Neural crest cell (in vitro differentiated cells): Measurements from ENCODE around the gene ZNF471. TPM values are rescaled to one million over a fixed set of nuclear protein-coding genes. Genes with fewer than 3 reads are reported as not detected.

Source experiments
- DNase-seq: peaks from one replicate; pipeline ENCODE4 v3.0.0; 2021; ENCODE audit warnings: low read depth, mixed read lengths, low spot score
- H3K27ac Mint-ChIP-seq: one replicate; pipeline ENCODE4 v1.8.0; 2021; ENCODE audit warnings: mild to moderate bottlenecking, mixed read lengths; ENCODE audit not compliant: unreplicated experiment
- H3K27me3 Mint-ChIP-seq: 2 replicates; pipeline ENCODE4 v1.8.0; 2021; ENCODE audit warnings: low read depth, mild to moderate bottlenecking, mixed read lengths
- H3K36me3 Mint-ChIP-seq: 2 replicates; pipeline ENCODE4 v1.8.0; 2021; ENCODE audit warnings: low read depth, mild to moderate bottlenecking, mixed read lengths
- H3K4me1 Mint-ChIP-seq: 2 replicates; pipeline ENCODE4 v1.8.0; 2021; ENCODE audit warnings: mixed read lengths
- H3K4me3 Mint-ChIP-seq: one replicate; pipeline ENCODE4 v1.8.0; 2021; ENCODE audit warnings: mild to moderate bottlenecking, mixed read lengths
- H3K9me3 Mint-ChIP-seq: 2 replicates; pipeline ENCODE4 v1.8.0; 2021; ENCODE audit warnings: mixed read lengths
- total RNA-seq: library from RNA; stranded (reverse); gene quantifications from 2 replicates; pipeline ENCODE4 v1.2.1, GENCODE V29; 2021
- TF ChIP-seq, protein P1 (sequence below): fragments of 200-600 bp; sonication (generic); conservative IDR thresholded peaks from 2 replicates; pipeline ENCODE4 v1.5.0; 2021; ENCODE audit warnings: antibody characterized with exemption, mild to moderate bottlenecking

ZNF471 gene
- total RNA-seq, 1 donor from 2014 or later: not detected

DNA sequence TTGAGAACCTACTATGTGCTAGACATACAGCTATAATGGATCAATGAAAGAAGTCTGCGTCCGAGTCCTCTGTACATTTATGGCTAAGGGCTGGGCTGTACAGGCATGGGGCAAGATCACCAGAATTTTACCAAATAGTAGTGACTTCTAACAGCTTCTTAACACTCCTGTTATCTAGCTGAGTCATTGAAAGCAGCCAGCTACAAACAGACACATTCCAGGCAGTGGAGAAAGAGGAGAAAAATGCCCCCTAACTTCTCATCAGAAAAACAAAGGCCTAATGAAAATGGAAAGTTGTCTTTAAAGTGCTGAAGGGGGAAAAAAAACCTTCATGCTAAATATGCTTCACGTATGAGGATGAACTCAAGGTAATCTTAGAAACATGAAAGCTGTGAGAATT is 16.3 kb upstream of the ZNF471 start:
- Mint-ChIP-seq H3K4me3 (no peak overlapping the region), H3K27me3 (no peaks in the 10 kb centered on the region), H3K9me3 (peaks cover 42% of the 10 kb centered on the region), H3K4me1 (no peaks in the 10 kb centered on the region), H3K36me3 (peaks cover 4% of the 10 kb centered on the region), H3K27ac (no peak overlapping the region)
- DNase-seq: no peak
- TF ChIP-seq, protein P1, sequence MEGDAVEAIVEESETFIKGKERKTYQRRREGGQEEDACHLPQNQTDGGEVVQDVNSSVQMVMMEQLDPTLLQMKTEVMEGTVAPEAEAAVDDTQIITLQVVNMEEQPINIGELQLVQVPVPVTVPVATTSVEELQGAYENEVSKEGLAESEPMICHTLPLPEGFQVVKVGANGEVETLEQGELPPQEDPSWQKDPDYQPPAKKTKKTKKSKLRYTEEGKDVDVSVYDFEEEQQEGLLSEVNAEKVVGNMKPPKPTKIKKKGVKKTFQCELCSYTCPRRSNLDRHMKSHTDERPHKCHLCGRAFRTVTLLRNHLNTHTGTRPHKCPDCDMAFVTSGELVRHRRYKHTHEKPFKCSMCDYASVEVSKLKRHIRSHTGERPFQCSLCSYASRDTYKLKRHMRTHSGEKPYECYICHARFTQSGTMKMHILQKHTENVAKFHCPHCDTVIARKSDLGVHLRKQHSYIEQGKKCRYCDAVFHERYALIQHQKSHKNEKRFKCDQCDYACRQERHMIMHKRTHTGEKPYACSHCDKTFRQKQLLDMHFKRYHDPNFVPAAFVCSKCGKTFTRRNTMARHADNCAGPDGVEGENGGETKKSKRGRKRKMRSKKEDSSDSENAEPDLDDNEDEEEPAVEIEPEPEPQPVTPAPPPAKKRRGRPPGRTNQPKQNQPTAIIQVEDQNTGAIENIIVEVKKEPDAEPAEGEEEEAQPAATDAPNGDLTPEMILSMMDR: no peak

DNA sequence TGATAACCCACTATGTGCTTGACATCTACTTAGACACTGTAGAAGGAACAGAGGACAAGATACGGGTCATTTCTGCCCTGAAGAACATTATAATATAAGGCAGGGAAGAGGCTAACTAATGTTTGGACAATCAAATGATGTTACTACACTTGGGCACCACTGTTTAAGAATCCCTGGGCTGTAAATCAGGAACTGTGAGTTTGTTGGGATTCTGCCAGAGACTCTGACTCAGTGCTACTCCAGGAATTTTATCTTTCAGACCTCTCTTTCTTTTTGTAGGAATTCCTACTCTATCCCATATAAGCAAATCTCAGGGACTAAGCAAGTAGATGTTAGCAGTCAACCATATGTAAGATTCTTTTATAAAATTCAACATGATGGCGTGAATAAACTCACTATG is 3.1 kb upstream of the ZNF471 start:
- Mint-ChIP-seq H3K27me3 (no peaks in the 10 kb centered on the region), H3K27ac (no peak overlapping the region), H3K4me3 (no peak overlapping the region), H3K4me1 (no peaks in the 10 kb centered on the region), H3K9me3 (peaks cover 13% of the 10 kb centered on the region), H3K36me3 (peaks cover 13% of the 10 kb centered on the region)
- DNase-seq: no peak
- TF ChIP-seq, protein P1: no peak

DNA sequence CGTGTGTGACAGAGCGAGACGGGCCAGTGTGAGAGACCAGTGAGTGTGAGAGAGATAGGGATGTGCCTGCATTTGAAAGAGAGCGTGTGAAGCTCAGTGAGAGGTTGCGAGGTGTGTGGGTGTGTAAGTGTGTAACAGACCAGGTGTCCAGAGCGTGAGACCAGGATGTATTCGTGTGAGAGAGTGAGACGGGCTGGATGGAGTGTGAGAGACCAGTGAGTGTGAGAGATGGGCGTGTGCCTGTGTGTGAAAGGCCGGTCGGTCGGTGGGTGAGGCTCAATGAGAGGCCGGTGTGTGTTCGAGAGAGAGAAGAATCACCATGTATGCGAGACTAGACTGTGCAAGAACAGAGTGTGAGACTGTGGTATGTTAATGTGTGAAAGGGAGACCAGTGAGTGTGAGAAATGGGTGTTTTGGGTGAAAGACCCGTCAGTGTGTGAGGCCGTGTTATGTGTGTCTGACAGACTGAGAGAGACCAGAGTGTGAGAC is 679 bp downstream of the ZNF471 start:
- Mint-ChIP-seq H3K9me3 (peaks cover 7% of the 10 kb centered on the region), H3K27ac (no peak overlapping the region), H3K27me3 (no peaks in the 10 kb centered on the region), H3K36me3 (peaks cover 8% of the 10 kb centered on the region), H3K4me3 (no peak overlapping the region), H3K4me1 (no peaks in the 10 kb centered on the region)
- TF ChIP-seq, protein P1: no peak
- no peak for DNase-seq

DNA sequence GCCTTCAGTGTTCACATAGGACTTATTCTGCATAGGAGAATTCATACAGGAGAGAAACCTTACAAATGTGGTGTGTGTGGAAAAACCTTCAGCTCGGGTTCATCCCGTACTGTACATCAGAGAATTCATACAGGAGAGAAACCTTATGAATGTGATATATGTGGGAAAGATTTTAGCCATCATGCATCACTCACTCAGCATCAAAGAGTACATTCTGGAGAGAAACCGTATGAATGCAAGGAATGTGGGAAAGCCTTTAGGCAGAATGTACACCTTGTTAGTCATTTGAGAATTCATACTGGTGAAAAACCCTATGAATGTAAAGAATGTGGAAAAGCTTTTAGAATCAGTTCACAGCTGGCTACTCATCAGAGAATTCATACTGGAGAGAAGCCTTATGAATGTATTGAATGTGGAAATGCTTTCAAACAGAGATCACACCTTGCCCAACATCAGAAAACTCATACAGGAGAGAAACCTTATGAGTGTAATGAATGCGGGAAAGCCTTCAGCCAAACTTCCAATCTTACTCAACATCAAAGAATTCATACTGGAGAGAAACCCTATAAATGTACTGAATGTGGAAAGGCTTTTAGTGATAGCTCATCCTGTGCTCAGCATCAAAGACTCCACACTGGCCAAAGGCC is 17.7 kb downstream of the ZNF471 start:
- Mint-ChIP-seq H3K27ac (no peak overlapping the region), H3K4me1 (no peaks in the 10 kb centered on the region), H3K4me3 (no peak overlapping the region), H3K36me3 (peaks cover 23% of the 10 kb centered on the region), H3K27me3 (no peaks in the 10 kb centered on the region), H3K9me3 (peaks cover 29% of the 10 kb centered on the region)
- DNase-seq: no peak
- TF ChIP-seq, protein P1: no peak

DNA sequence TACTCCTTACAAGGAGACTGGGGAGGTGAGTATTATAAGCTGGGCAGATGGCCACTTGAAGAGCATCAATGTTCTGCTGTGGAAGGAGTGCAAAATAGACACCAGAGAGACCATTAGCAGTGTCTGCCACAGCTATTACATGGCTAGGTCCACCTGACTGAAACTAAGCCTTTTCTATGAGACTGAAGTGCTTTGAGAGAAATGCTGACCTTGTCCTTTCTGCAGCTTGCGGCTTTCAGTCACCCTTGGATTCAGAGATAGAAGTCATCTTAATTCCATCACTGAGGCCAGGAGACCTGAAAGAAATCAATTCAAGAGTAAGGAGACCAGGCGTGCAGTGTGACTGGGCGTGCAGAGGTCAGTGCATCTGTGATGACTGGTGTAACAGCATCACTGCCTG is 29.8 kb downstream of the ZNF471 start:
- no peak overlapping the region for H3K27ac Mint-ChIP-seq

More for the DNA sequence above, 29.8 kb downstream of the ZNF471 start:
- no peak for DNase-seq
- TF ChIP-seq, protein P1: no peak
- Mint-ChIP-seq H3K4me3 (peak overlapping the region; percentile 94), H3K27me3 (no peaks in the 10 kb centered on the region), H3K4me1 (peaks cover 6% of the 10 kb centered on the region), H3K9me3 (peaks cover 28% of the 10 kb centered on the region), H3K36me3 (peaks cover 30% of the 10 kb centered on the region)
